Thyroid gland (tissue), 4 donors: ENCODE measurements around the gene HHLA2. TPM values are rescaled to one million over a fixed set of nuclear protein-coding genes. Genes with fewer than 3 reads are reported as not detected.

Source experiments
- DNase-seq, 2 donors: peaks; one replicate each; pipeline ENCODE4 v3.0.0-alpha.2; 2019
- H3K27ac ChIP-seq, 3 donors: fragments of 200-600 bp; sonication (generic); 1 replicate in 2 of 3; 2 replicates in 1 of 3; pipeline ENCODE4 v1.5.1; 2016 to 2019; ENCODE audit warnings: mild to moderate bottlenecking in 1 of 3, moderate library complexity in 1 of 3
- H3K27me3 ChIP-seq: fragments of 200-600 bp; sonication (generic); one replicate; pipeline ENCODE4 v1.5.1; 2019
- H3K36me3 ChIP-seq, 2 donors: fragments of 200-600 bp; sonication (generic); one replicate each; pipeline ENCODE4 v1.5.1; 2016 to 2019
- H3K4me1 ChIP-seq, 2 donors: fragments of 200-600 bp; sonication (generic); one replicate each; pipeline ENCODE4 v1.5.1; 2017 to 2019
- H3K4me3 ChIP-seq, 3 donors: fragments of 200-600 bp; sonication (generic); replicated peaks in 1 of 3; 1 replicate in 2 of 3; 2 replicates in 1 of 3; pipeline ENCODE4 v1.5.1; 2016; ENCODE audit warnings: mild to moderate bottlenecking in 1 of 3
- H3K9me3 ChIP-seq: fragments of 200-600 bp; sonication (generic); one replicate; pipeline ENCODE4 v1.5.1; 2017
- CTCF ChIP-seq, 6 experiments: fragments of 200-600 bp in 3 of 6; fragments of 450-650 bp in 3 of 6; sonication (generic) in 3 of 6; IDR thresholded peaks; one replicate each; pipeline ENCODE4 v1.5.1; 2016 to 2019; ENCODE audit warnings: antibody characterized with exemption in 6 of 6, mild to moderate bottlenecking in 2 of 6, inconsistent platforms in 1 of 6, moderate library complexity in 1 of 6
- POLR2A ChIP-seq, 2 donors: fragments of 450-650 bp; IDR thresholded peaks; one replicate each; pipeline ENCODE4 v1.6.1; 2017; ENCODE audit warnings: antibody characterized with exemption in 2 of 2, mild to moderate bottlenecking in 2 of 2, moderate library complexity in 1 of 2
- WGBS, 2 donors: methylation state at CpG; one replicate each; pipeline ENCODE4 v1.1.5; 2017; 5-methylcytosine and 5-hydroxymethylcytosine counted together
- intact Hi-C: fragments of 100-400 bp; cut with DNase I; formaldehyde crosslinking; loops from one replicate; pipeline ENCODE4 v1.15.1; 2023
- total RNA-seq, 4 donors: library from RNA; depleted of rRNA; stranded (reverse); fragments of >200 nt; gene quantifications; one replicate each; pipeline ENCODE4 v1.2.3, GENCODE V29; 2016

The HHLA2 gene
- total RNA-seq, 4 donors from 2014 or later: not detected

GRCh38 chr3:108394563-108394962 is 98.2 kb downstream of the HHLA2 start:
- no peak for DNase-seq
- WGBS, 2 donors: 87 to 88% methylated on average over 3 of the region's 3 CpGs
- no peak overlapping the region for H3K4me3 ChIP-seq
- no peaks in the 10 kb centered on the region for H3K9me3 ChIP-seq
- TF ChIP-seq CTCF (IDR thresholded peaks at IDR 0.05) (no peak), POLR2A (IDR thresholded peaks at IDR 0.05) (no peak)
- H3K27me3 ChIP-seq: no peaks in the 10 kb centered on the region
- no peak overlapping the region for H3K27ac ChIP-seq
- intact Hi-C loops: no loop called here
- H3K4me1 ChIP-seq: peaks cover 3% of the 10 kb centered on the region in 2 donors
- no peaks in the 10 kb centered on the region for H3K36me3 ChIP-seq

- Histone ChIP-seq H3K4me1 (peaks cover 3% of the 10 kb centered on the region in 2 donors), H3K9me3 (no peaks in the 10 kb centered on the region), H3K4me3 (no peak overlapping the region), H3K27ac (no peak overlapping the region), H3K36me3 (no peaks in the 10 kb centered on the region), H3K27me3 (no peaks in the 10 kb centered on the region)
- WGBS, 2 donors: 86 to 100% methylated on average over 1 of the region's 1 CpG
- DNase-seq: no peak
- TF ChIP-seq POLR2A (IDR thresholded peaks at IDR 0.05): no peak
- TF ChIP-seq CTCF (IDR thresholded peaks at IDR 0.05): no peak
- intact Hi-C loops: no loop called here
These were observed 100.0 kb downstream of the HHLA2 start for GRCh38 chr3:108396336-108396735.

GRCh38 chr3:108398510-108398909 is 102.2 kb downstream of the HHLA2 start:
- no peaks in the 10 kb centered on the region for H3K27me3 ChIP-seq
- no peak overlapping the region for H3K4me3 ChIP-seq
- DNase-seq: no peak
- no peak overlapping the region for H3K27ac ChIP-seq
- intact Hi-C loops: no loop called here
- WGBS, 2 donors: 96 to 97% methylated on average over 6 of the region's 6 CpGs
- H3K4me1 ChIP-seq: no peaks in the 10 kb centered on the region
- H3K9me3 ChIP-seq: no peaks in the 10 kb centered on the region
- H3K36me3 ChIP-seq: no peaks in the 10 kb centered on the region
- TF ChIP-seq CTCF (IDR thresholded peaks at IDR 0.05): no peak
- TF ChIP-seq POLR2A (IDR thresholded peaks at IDR 0.05): no peak

GRCh38 chr3:108401836-108402235 is 105.5 kb downstream of the HHLA2 start:
- Histone ChIP-seq H3K4me1 (peaks cover 10 to 14% of the 10 kb centered on the region in 2 donors), H3K4me3 (no peak overlapping the region), H3K9me3 (no peaks in the 10 kb centered on the region), H3K27me3 (no peaks in the 10 kb centered on the region), H3K36me3 (no peaks in the 10 kb centered on the region), H3K27ac (no peak overlapping the region)
- intact Hi-C loops: no loop called here
- DNase-seq: no peak
- WGBS, 2 donors: 94 to 95% methylated on average over 2 of the region's 2 CpGs
- TF ChIP-seq POLR2A (IDR thresholded peaks at IDR 0.05): no peak
- TF ChIP-seq CTCF (IDR thresholded peaks at IDR 0.05): no peak

GRCh38 chr3:108403198-108403597 is 106.8 kb downstream of the HHLA2 start:
- TF ChIP-seq CTCF (IDR thresholded peaks at IDR 0.05) (no peak), POLR2A (IDR thresholded peaks at IDR 0.05) (no peak)
- intact Hi-C loops: no loop called here

More at GRCh38 chr3:108403198-108403597, 106.8 kb downstream of the HHLA2 start:
- Histone ChIP-seq H3K4me3 (no peak overlapping the region), H3K27me3 (no peaks in the 10 kb centered on the region), H3K27ac (no peak overlapping the region), H3K9me3 (no peaks in the 10 kb centered on the region), H3K36me3 (no peaks in the 10 kb centered on the region), H3K4me1 (peaks cover 10 to 14% of the 10 kb centered on the region in 2 donors)
- no peak for DNase-seq
- WGBS, 2 donors: 51 to 53% methylated on average over 1 of the region's 1 CpG
